ENCODE results near the gene DHX35. TPM values are rescaled to one million over a fixed set of nuclear protein-coding genes. Genes with fewer than 3 reads are reported as not detected.

Gene DHX35
- polyA plus RNA-seq, 3 donors: 1.6 to 11.2 (median 2.7) TPM

GRCh38 chr20:38979434-38979833 lies 17.3 kb downstream of the DHX35 start:
- intact Hi-C loops (cut with micrococcal nuclease): no loop called here
- Mint-ChIP-seq H3K4me1 (peaks cover under 1% of the 10 kb centered on the region), H3K4me3 (no peak overlapping the region), H3K36me3 (peaks cover 33 to 40% of the 10 kb centered on the region in 2 donors), H3K9me3 (no peaks in the 10 kb centered on the region), H3K27me3 (ENCODE audit: low read depth in 3 of 3) (no peaks in the 10 kb centered on the region), H3K27ac (no peak overlapping the region)
- Histone ChIP-seq H3K27me3 (ENCODE audit: control insufficient read depth in 2 of 2, insufficient read depth in 2 of 2, low read length in 2 of 2) (no peaks in the 10 kb centered on the region), H2AFZ (ENCODE audit: insufficient read depth, low read depth, low read length, poor library complexity, severe bottlenecking) (no peak overlapping the region), H3K4me1 (ENCODE audit: control insufficient read depth in 1 of 2, insufficient read depth in 2 of 2, low read length in 2 of 2) (no peaks in the 10 kb centered on the region), H3K4me3 (replicated peaks in 1 of 3; ENCODE audit: low read depth in 2 of 3, low read length in 3 of 3) (no peak overlapping the region), H3K9me3 (replicated peaks in 1 of 2; ENCODE audit: control insufficient read depth in 1 of 2, insufficient read depth in 1 of 2, low read length in 2 of 2) (no peaks in the 10 kb centered on the region), H4K20me1 (ENCODE audit: insufficient read depth, low read length) (peaks cover 5% of the 10 kb centered on the region), H3K4me2 (replicated peaks; ENCODE audit: extremely low read depth, low read length, poor library complexity, severe bottlenecking) (no peak overlapping the region), H3K36me3 (replicated peaks in 1 of 2; ENCODE audit: control insufficient read depth in 1 of 2, insufficient read depth in 2 of 2, low read length in 2 of 2) (peaks cover 20 to 79% of the 10 kb centered on the region in 2 donors), H3K9ac (ENCODE audit: insufficient read depth, low read length, poor library complexity, severe bottlenecking) (no peak overlapping the region), H3K27ac (ENCODE audit: low read depth in 1 of 2, low read length in 2 of 2) (no peak overlapping the region), H3K79me2 (ENCODE audit: insufficient read depth, low read length) (peaks cover 3% of the 10 kb centered on the region)
- DNase-seq: no peak
- WGBS (ENCODE audit: insufficient coverage): no CpG with 5 or more reads among the region's 2 CpGs
- no peak for TF ChIP-seq CTCF (IDR thresholded peaks at IDR 0.05)

- H3K27me3 ChIP-seq (ENCODE audit: control insufficient read depth in 2 of 2, insufficient read depth in 2 of 2, low read length in 2 of 2): no peaks in the 10 kb centered on the region
- H3K4me2 ChIP-seq (replicated peaks; ENCODE audit: extremely low read depth, low read length, poor library complexity, severe bottlenecking): no peak overlapping the region
- H3K36me3 Mint-ChIP-seq: peaks cover 30 to 40% of the 10 kb centered on the region in 2 donors
- H4K20me1 ChIP-seq (ENCODE audit: insufficient read depth, low read length): peaks cover 8% of the 10 kb centered on the region
- no peaks in the 10 kb centered on the region for H3K9me3 Mint-ChIP-seq
- TF ChIP-seq CTCF (IDR thresholded peaks at IDR 0.05): no peak
- H3K27ac Mint-ChIP-seq: no peak overlapping the region
- no peak overlapping the region for H3K4me3 ChIP-seq (replicated peaks in 1 of 3; ENCODE audit: low read depth in 2 of 3, low read length in 3 of 3)
- no peak overlapping the region for H3K9ac ChIP-seq (ENCODE audit: insufficient read depth, low read length, poor library complexity, severe bottlenecking)
- H3K4me1 Mint-ChIP-seq: peaks cover 4% of the 10 kb centered on the region
- peaks cover 3% of the 10 kb centered on the region for H3K79me2 ChIP-seq (ENCODE audit: insufficient read depth, low read length)
- peaks cover 19 to 79% of the 10 kb centered on the region in 2 donors for H3K36me3 ChIP-seq (replicated peaks in 1 of 2; ENCODE audit: control insufficient read depth in 1 of 2, insufficient read depth in 2 of 2, low read length in 2 of 2)
- DNase-seq: no peak
- WGBS (ENCODE audit: insufficient coverage): no CpG with 5 or more reads among the region's 3 CpGs
- H2AFZ ChIP-seq (ENCODE audit: insufficient read depth, low read depth, low read length, poor library complexity, severe bottlenecking): no peak overlapping the region
- H3K4me3 Mint-ChIP-seq: no peak overlapping the region
- H3K27ac ChIP-seq (ENCODE audit: low read depth in 1 of 2, low read length in 2 of 2): no peak overlapping the region
- H3K9me3 ChIP-seq (replicated peaks in 1 of 2; ENCODE audit: control insufficient read depth in 1 of 2, insufficient read depth in 1 of 2, low read length in 2 of 2): no peaks in the 10 kb centered on the region
- no peaks in the 10 kb centered on the region for H3K4me1 ChIP-seq (ENCODE audit: control insufficient read depth in 1 of 2, insufficient read depth in 2 of 2, low read length in 2 of 2)
- H3K27me3 Mint-ChIP-seq (ENCODE audit: low read depth in 3 of 3): no peaks in the 10 kb centered on the region
- intact Hi-C loops (cut with micrococcal nuclease): no loop called here
Measured at GRCh38 chr20:38979842-38980241, 17.7 kb downstream of the DHX35 start.

Data from CD14-positive monocyte (primary cell).